GM12891 (cell line): ENCODE results near the gene PTX4.

Source experiments
- POLR2A ChIP-seq: IDR thresholded peaks from 2 replicates; pipeline ENCODE4 v1.6.1; 2011; ENCODE audit warnings: low read depth, low read length, control low read depth
- POLR2AphosphoS5 ChIP-seq: IDR thresholded peaks from 2 replicates; pipeline ENCODE4 v1.6.1; 2011; ENCODE audit warnings: low read depth, low read length, control low read depth

- no peak for TF ChIP-seq POLR2AphosphoS5
- no peak for TF ChIP-seq POLR2A
Observed at GRCh38 chr16:1530883-1531637, 42.3 kb upstream of the PTX4 start.
